AG09319 (cell line): ENCODE measurements around the gene PDS5A.
"Not testable (repeated sequence)": the region's sequence is repeated elsewhere in the genome, so short reads cannot be mapped to it uniquely, and the experiment has no call there.

ENCODE experiments used
- DNase-seq: peaks from one replicate; pipeline ENCODE4 v3.0.0-alpha.2; 2010; ENCODE audit warnings: low read depth; ENCODE audit errors: extremely low read depth
- CTCF ChIP-seq: IDR thresholded peaks from 2 replicates; pipeline ENCODE4 v1.5.1; 2011; ENCODE audit warnings: low read depth, mild to moderate bottlenecking, inconsistent platforms, low read length, moderate library complexity

PDS5A gene

GRCh38 chr4:39977489-39978377 is at the start of gene PDS5A:
Gene PDS5A (minus strand): TSS chr4:39977911. CDS start chr4:39976577, 1,334 bp downstream.
- peak; percentile 70 for DNase-seq
- peak; percentile 53 for TF ChIP-seq CTCF

- DNase-seq, result not testable (repeated sequence)
Observed at GRCh38 chr4:40024049-40024448, 46.3 kb upstream of the PDS5A start.

GRCh38 chr4:40021116-40021515 is 43.4 kb upstream of the PDS5A start:
- DNase-seq, result not testable (repeated sequence)

- DNase-seq, result no peak
- TF ChIP-seq CTCF, result no peak
Observed at GRCh38 chr4:40020221-40020620, 42.5 kb upstream of the PDS5A start.

GRCh38 chr4:40016007-40016406 is 38.3 kb upstream of the PDS5A start:
- DNase-seq, result no peak
- no peak for TF ChIP-seq CTCF

GRCh38 chr4:40003986-40004385 is 26.3 kb upstream of the PDS5A start:
- no peak for DNase-seq
- TF ChIP-seq CTCF, result no peak

GRCh38 chr4:40000711-40001110 is 23.0 kb upstream of the PDS5A start:
- no peak for DNase-seq
- no peak for TF ChIP-seq CTCF

- DNase-seq, result no peak
- no peak for TF ChIP-seq CTCF
Observed at GRCh38 chr4:39998659-39999345, 21.1 kb upstream of the PDS5A start.
